HL-60 (cell line): ENCODE results near the gene ABCD3.
"Not testable (repeated sequence)": the region's sequence is repeated elsewhere in the genome, so short reads cannot be mapped to it uniquely, and the experiment has no call there.

Experiments used
- DNase-seq, 2 experiments: peaks; one replicate each; pipeline ENCODE4 v3.0.0-alpha.2; 2010 to 2020; ENCODE audit warnings: low read depth in 1 of 2, low spot score in 1 of 2
- H3K27ac ChIP-seq: fragments of 250-450 bp; sonication (Bioruptor Pico); replicated peaks from 2 replicates; pipeline ENCODE4 v1.5.1; 2020; ENCODE audit warnings: mild to moderate bottlenecking, moderate library complexity
- H3K27me3 ChIP-seq: fragments of 250-450 bp; sonication (Bioruptor Pico); 2 replicates; pipeline ENCODE4 v1.5.1; 2021; ENCODE audit warnings: mild to moderate bottlenecking, moderate library complexity; ENCODE audit not compliant: insufficient read depth, poor library complexity, severe bottlenecking
- H3K4me3 ChIP-seq: replicated peaks from 2 replicates; pipeline ENCODE4 v1.5.1; 2011; ENCODE audit warnings: mild to moderate bottlenecking, control low read depth, low read length; ENCODE audit not compliant: insufficient read depth
- GABPA ChIP-seq: IDR thresholded peaks from 2 replicates; pipeline ENCODE4 v1.6.1; 2012; ENCODE audit warnings: low read depth
- POLR2AphosphoS5 ChIP-seq: IDR thresholded peaks from 2 replicates; pipeline ENCODE4 v1.6.1; 2012; ENCODE audit warnings: low read depth
- REST ChIP-seq: IDR thresholded peaks from 2 replicates; pipeline ENCODE4 v1.6.1; 2012; ENCODE audit warnings: low read depth; ENCODE audit not compliant: insufficient replicate concordance
- SPI1 ChIP-seq: IDR thresholded peaks from 2 replicates; pipeline ENCODE4 v1.6.1; 2012; ENCODE audit warnings: low read depth, mild to moderate bottlenecking, borderline replicate concordance
- long read RNA-seq: library from polyadenylated mRNA; unstranded; transcript quantifications from one replicate; pipeline ENCODE4 v2.0.0, GENCODE V29; 2020
- TF ChIP-seq, protein P1 (sequence below): IDR thresholded peaks from one replicate; pipeline ENCODE4 v1.5.1; 2011; ENCODE audit warnings: low read length, control low read depth, inconsistent platforms; ENCODE audit not compliant: insufficient read depth

ABCD3 gene
- long read RNA-seq, transcript ABCD3-202 (23 exons, 3,538 nt) = major isoform, 71 of 92 reads
- long read RNA-seq, partial matches to known transcripts = 8 of 92 reads
- long read RNA-seq, other reads (novel, unspliced or antisense) = 13 of 92 reads

DNA sequence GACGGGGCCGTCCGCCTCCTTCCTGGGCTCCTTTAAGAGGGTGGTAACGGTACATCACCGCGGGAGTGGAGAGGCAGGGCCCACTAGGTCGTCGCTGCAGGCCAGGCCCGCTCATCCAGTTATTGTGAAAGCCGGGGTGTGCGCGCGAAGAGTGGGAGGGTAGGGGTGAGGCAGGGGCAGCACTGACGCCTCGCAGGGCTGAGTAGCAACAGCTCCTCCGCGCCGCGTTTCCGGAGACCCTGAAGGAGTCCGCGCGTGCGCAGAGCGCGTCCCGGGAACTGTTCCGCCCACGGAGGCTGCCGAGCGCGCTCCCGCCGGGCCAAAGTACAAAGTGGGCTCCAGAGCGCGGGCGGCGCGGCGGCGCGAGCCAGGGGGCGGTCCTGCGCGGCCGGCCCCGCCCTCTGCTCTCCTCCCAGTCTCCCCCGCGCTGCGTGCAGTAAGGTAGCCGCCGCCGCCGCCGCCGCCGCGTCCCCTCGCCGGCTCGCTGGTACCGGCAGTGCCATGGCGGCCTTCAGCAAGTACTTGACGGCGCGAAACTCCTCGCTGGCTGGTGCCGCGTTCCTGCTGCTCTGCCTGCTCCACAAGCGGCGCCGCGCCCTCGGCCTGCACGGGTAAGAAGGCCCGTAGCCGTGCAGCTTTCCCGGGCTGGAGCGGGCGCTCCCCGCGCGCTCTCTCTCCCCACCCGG, at the start of gene ABCD3:
TSS of gene ABCD3 (plus strand) at position 412 of the 686 bp plus-strand sequence. CDS start at position 502, 90 bp downstream.
- peak within 1 kb of the TSS; percentile 92 for H3K4me3 ChIP-seq
- peak; percentile 93 for DNase-seq
- TF ChIP-seq GABPA = no peak
- TF ChIP-seq POLR2AphosphoS5 = peak; percentile 77
- peak; percentile 33 for TF ChIP-seq REST
- no peak for TF ChIP-seq SPI1
- TF ChIP-seq, protein P1, sequence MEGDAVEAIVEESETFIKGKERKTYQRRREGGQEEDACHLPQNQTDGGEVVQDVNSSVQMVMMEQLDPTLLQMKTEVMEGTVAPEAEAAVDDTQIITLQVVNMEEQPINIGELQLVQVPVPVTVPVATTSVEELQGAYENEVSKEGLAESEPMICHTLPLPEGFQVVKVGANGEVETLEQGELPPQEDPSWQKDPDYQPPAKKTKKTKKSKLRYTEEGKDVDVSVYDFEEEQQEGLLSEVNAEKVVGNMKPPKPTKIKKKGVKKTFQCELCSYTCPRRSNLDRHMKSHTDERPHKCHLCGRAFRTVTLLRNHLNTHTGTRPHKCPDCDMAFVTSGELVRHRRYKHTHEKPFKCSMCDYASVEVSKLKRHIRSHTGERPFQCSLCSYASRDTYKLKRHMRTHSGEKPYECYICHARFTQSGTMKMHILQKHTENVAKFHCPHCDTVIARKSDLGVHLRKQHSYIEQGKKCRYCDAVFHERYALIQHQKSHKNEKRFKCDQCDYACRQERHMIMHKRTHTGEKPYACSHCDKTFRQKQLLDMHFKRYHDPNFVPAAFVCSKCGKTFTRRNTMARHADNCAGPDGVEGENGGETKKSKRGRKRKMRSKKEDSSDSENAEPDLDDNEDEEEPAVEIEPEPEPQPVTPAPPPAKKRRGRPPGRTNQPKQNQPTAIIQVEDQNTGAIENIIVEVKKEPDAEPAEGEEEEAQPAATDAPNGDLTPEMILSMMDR = no peak
- peak within 1 kb of the TSS; percentile 76 for H3K27ac ChIP-seq
- no peaks in the 10 kb centered on the region for H3K27me3 ChIP-seq

DNA sequence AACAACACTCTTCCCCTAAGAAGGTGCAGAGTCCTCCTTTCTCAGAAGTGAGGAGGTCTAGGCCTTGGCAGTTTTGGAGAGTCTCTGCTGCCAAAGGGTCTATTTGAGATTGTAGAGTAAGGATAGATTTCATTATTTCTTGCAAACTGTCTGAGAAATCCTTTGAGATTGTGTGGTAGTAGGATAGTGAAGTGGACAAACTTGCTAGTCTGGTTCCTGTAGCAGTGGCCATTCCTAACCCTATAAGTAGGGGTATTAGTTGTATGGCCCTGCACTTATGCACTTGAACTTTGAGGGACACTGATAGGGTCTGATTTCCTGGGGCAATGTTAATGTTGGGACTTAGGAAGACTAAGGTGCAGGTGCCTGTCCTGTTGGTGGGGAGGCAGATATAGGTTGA, 45.4 kb upstream of the ABCD3 start:
- not testable (repeated sequence) for H3K27ac ChIP-seq, H3K27me3 ChIP-seq, DNase-seq, H3K4me3 ChIP-seq

DNA sequence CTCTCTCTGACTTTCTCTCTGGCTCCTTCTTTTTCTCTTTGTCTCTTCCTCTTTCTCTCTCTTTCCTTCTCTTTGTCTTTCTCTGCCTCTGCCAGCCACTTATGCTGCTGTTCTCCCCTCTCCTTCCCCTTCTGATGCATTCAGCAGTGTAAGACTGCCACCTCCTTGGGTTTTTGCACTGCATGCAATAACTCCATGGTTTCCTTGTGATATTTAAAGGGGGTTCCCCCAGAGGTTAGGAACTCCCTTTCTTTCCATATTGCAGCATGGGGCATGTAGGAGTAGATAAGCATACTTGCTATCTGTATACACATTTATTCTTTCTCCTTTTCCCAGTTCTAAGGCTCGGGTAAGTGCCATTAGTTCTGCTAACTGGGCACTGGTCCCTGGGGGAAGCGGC, 44.9 kb upstream of the ABCD3 start:
- DNase-seq = peak in 1 of 2 experiments; percentile 39
- H3K27me3 ChIP-seq, H3K27ac ChIP-seq, H3K4me3 ChIP-seq: not testable (repeated sequence)
- peak; percentile 52; the same call in 1 of the 2 replicates for TF ChIP-seq SPI1

DNA sequence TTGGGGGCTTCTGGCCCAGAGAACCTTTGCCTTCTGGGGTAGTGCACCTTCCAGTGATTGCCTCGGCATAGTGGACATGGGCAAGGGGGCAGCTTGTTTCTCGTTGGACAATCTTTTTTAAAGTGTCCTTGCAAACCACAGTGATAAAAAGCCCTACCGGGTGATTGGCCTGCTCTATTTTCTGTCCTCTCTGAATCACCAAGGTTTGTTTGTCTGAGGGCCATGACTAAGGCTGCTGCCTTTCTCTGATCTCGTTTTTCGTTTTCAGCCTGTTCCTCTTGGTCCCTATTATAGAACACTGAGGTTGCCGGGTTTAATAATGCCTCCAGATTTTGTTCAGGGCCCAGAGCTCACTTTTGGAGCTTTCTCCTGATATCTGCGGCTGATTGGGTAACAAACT, 42.5 kb upstream of the ABCD3 start:
- not testable (repeated sequence) for DNase-seq, H3K4me3 ChIP-seq, H3K27ac ChIP-seq, H3K27me3 ChIP-seq

DNA sequence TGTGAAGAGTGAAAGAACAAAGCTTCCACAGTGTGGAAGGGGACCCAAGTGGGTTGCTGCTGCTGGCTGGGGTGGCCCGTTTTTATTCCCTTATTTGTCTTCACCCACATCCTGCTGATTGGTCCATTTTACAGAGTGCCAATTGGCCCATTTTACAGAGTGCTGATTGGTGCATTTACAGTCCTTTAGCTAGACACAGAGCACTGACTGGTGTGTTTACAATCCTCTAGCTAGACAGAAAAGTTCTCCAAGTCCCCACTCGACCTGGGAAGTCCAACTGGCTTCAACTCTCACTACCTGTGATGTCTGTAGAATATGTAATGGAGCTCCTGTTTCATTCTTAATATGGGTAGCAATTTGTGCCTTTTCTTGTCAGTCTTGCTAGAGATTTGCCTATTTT, 39.7 kb upstream of the ABCD3 start:
- H3K4me3 ChIP-seq, DNase-seq, H3K27ac ChIP-seq, H3K27me3 ChIP-seq: not testable (repeated sequence)

DNA sequence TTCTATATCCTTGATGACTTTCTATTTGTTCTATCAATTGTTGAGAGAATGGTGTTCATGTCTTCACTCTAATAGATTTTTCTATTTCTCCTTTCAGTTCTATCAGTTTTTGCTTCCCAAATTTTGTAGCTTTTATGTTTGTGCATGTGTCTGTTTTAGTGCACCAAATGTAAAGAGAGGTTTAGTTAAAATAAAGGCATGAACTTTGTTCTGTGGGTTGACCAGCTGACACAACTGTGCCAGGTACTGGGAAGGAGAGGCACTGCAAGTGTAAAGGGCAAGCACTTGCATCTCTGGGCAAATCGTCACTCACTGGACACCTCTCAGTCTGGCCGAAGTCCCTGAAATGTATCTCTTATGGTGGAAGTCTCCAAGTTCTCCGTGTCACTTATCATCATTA, 38.6 kb upstream of the ABCD3 start:
- Histone ChIP-seq H3K27me3 (no peaks in the 10 kb centered on the region), H3K4me3 (no peak overlapping the region), H3K27ac (no peak overlapping the region)
- TF ChIP-seq SPI1 (no peak), REST (no peak), POLR2AphosphoS5 (no peak), GABPA (no peak)
- TF ChIP-seq, protein P1 = no peak
- DNase-seq = no peak
